Measurements from ENCODE around the gene CMTM5.
"Not testable (repeated sequence)": the region's sequence is repeated elsewhere in the genome, so short reads cannot be mapped to it uniquely, and the experiment has no call there.

The CMTM5 gene

DNA sequence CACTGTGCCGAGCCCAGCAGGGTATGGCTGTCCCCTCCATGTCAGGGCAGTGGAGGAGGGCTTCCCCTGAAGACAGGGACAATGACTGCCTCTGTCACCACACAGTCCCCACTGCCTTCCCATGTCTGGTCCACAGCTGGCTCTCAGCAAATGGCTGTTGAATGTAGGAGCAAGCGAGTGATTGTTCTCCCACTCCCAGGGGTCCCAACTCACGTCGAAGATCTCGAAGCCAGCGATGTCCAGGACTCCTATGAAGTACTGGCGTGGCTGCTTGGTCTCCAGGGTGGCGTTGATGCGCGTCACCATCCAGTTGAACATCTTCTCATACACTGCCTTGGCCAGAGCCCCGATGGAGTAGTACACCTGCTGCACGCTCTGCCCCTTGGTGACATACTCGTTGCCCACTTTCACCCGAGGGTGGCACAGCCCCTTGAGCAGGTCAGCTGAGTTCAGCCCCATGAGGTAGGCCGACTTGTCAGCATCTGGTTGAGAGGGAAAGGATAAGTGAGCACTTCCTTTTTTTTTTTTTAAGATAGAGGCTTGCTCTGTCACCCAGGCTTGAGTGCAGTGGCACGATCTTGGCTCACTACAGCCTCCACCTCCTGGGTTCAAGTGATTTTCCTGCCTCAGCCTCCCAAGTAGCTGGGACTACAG lies 23.8 kb downstream of the CMTM5 start:
- not testable (repeated sequence) for DNase-seq

DNA sequence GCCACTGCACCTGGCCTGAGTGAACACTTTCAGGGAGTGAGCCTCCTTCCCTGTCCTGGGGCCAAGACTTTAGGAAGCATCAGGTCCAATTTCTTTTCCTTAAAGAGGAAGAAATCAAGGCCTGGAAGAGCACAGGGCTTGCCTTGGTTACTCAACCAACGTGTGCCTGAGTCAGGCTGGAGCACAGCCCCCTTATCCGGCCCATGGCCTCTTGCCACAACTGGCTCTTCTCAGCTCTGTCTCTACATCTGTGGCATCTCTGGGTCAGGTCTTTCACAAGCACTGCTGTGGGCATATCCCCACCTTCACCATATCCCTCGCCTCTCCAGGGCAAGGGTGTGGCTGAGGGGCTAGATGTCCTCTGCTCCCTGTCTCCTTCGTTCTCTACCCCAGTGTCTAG lies 24.4 kb downstream of the CMTM5 start:
- DNase-seq = no peak

DNA sequence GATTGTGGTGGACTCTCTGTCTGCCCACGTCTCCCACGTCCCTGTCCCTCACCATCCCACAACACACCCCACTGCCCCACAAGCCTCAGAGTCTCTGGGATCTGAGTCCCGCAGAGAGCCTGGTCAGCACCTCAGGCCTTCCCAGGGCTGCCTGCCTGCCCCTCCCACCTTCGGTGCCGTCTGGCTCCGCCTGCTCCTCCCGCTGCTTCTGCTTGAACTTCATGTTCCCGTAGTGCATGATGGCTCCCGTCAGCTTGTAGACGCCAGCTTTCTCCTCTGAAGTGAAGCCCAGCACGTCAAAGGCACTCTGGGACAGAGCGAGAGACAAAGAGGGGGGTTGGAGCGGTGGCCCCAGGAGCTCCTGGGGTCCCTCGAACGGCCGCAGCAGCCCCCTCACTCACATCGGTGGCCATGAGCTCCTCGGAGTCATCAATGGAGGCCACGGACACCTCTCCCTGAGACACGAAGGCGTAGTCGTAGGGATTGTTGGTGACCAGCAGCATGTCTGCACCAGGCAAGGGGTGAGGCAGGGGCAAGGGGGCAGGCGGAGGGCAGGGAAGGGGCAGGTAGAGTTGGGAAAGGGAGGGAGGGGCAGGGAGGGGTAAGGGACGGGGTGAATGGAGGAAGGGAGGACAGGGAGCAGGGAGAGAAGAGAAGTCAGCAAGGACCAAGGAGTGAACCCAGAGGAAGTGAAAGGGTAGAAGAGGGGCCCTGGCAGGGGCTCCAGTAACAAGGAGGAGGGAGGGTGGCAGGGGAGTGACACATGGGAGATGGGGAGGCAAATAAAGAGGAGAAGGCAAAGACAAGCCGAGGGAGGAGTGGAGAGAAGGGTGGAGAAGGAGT lies 25.7 kb downstream of the CMTM5 start:
- no peak for DNase-seq

DNA sequence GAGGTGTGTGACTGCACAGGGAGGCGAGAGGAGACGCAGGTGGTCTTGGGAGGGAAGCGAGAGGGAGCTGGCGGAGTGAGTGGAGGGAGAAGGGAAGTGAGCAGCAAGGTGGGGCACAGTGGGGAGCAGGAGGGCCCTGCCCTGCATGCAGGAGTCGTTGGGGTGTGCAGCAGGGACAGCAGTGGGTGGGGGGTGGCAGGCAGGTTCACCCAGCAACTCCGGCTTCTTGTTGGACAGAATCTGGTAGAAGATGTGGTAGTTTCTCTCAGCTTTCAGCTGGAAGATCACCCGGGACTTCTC lies 26.2 kb downstream of the CMTM5 start:
- DNase-seq = no peak

DNA sequence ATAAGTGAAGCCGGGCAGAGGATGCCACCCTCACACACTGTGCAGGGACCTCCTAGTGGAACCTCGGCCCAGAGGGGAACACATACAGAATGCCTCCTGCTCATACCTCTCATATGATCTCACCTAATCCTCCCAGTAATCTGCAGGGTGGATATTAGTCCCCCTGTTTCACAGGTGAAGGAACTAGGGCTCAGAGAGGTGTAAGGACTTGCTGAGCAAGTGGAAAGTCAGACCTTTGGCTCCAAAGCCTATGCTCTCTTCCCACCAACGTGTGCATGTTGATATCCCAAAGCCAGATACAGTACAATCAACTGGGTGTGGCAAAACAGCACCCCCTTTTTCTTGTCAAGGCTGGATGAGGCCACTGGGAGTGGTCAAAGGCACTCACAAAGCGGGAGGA lies 27.1 kb downstream of the CMTM5 start:
- no peak for DNase-seq

DNA sequence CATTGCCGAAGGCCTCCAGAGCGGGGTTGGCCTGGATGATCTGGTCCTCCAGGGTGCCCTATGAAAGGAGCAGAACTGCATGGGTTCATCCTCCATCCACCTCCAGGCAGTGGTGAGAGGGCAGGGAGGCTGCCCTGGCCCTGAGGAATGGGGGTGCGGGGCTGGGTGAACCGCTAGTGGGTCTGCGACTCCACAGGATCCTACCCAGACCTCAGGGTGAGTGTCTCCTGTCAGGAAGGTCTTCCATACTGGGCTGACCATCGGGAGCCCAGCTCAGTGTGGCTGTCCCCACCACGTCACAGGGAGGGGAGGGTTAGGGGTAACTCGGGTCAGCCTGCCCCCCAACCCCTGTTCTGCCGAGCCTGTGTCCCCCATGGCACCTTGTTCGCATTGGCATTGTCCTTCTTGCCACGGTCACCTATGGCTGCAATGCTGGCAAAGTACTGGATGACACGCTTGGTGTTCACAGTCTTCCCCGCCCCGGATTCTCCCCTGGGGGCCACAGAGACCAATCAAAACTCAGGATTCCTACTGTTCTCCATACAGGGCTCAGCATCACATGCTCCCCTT lies 27.6 kb downstream of the CMTM5 start:
- no peak for DNase-seq

DNA sequence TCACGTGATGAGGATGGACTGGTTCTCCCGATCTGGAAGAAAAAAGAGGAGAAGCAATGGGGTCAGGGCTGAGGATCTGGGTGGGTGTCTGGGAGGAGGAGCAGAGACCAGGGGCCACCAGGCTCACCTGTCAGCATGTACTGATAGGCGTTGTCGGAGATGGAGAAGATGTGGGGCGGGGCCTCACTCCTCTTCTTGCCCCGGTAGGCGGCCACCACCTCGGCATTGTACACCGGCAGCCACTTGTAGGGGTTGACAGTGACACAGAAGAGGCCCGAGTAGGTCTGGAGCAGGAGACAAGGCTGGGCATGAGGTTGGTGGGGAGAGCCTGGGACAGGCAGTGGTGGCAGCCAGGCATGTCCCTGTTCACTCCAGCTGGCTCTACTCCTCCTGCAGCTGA lies 28.2 kb downstream of the CMTM5 start:
- no peak for DNase-seq

DNA sequence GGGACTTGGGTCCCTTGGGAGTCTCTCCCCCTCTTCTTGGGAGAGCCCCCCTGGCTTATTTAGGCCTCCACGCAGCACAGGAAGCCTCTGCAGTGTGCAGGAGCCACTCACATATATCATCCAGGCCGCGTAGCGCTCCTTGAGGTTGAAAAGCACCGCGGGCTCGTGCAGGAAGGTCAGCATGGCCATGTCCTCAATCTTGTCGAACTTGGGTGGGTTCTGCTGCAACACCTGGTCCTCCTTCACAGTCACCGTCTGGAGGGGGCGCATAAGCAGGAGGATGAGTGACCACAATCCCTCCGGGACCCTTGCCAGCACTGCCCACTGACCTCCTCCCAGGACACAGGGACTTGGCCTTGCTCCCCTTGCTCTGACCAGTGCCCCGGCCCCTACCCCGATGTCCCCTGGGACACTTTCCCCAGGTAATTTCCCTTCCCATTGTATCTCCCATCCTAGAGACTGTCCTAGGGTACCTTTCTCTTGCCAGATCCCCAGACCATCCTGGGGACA lies 28.7 kb downstream of the CMTM5 start:
- no peak for DNase-seq

DNA sequence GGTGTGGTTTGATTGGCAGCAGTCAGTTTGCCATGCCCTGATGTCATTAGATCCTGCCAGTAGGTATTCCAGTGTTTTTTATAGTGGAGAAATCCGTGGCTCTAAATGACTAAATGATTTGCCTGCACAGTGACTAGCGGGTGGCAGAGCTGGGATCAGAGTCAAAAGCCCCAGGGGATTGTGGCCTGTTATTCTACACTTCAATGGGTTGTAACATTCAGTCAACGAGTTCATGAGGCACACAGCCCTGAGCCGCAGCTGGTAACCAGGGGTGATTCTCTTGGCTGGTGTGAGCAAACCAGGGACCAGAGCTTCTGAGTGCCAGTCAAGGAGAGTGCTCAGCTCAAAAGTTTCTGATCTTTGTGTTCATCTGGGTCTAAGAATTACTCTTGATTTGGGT lies 29.4 kb downstream of the CMTM5 start:
- peak; percentile 60 for DNase-seq

DNA sequence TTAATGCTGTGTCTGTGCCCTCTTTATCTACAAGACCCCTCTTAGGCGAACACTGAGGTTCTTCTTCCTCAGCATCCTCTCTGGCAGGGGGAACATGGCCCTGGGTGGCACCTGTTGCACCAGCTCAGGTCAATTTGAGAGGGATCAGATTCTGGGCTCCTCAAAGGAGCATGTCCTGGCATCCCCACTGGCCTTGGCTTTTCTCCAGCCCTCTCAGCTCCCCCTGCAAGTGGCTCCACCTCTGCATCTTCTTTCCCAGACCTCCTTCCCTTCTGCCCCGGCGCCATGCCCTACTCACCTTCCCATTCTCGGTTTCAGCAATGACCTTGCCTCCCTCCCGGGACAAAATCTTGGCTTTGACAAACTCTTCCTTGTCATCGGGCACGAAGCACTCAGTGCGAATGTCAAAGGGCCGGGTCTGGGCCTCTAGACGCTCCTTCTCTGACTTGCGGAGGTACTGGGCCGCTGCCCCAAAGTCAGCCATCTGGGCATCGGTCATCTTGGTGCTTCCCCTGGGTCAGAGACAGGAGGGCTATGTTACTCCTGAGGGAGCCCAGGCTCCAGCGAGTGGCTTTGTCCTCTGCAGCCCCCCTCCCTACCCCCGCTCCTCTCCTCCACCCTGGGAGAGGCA lies 30.0 kb downstream of the CMTM5 start:
- no peak for DNase-seq

DNA sequence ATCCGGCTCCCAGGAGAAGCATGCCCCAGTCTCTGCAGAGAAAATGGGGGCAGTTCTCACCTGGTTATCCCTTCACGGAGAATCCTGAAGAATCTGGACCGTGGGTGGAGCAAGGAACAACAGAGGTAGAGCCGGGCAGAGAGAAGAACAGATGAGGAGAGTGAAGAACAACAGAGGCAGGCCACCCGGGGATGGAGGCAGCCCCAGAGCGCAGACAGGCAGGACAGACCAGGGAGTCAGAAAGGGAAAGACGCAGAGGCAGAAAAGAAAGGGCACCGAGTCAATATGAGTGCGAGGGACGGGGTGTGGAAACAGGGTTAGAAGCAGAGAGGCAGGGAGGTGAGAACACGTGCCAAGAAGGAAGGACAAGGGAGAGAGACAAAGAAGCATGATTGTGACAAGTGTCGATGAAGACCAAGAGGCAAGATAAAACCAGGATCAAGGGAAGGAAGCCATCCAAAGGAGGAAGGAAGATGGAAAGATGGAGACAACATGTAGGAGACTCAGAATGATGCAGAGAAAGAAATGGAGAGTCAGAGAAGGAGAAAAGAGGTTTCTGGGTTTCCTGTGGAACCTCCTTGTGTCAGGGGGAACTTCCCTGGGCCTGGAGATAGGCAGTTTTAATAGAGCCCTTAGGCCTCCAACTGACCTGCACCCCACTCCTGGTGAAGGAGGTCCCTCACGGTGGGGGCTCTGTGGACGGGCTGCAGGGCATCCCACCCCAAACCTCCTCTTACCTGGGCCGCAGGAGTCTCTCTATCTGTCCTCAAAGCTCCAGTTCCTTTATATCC lies 30.9 kb downstream of the CMTM5 start, which contains the start of gene MYH6:
Gene MYH6, minus strand, starts transcription at position 758 of the 791 bp plus-strand sequence. CDS start 1,050 bp downstream, outside the sequence.
- no peak for DNase-seq

DNA sequence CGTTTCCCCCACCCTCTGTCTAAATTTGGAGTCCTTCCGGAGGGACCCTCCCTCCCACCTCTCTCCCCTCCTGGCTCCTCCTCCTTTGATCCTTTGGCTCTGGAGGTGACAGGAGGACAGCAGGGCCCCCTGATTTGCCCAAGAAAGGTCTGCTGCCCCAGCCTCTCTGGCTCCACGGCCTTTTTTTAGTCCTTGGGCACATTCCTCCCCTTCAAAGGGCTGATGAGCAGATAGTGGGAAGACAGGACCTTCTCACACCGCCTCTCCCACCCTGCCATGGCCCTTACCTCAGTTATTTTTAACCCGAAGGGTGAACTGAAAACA lies 31.4 kb downstream of the CMTM5 start:
- DNase-seq = no peak

DNA sequence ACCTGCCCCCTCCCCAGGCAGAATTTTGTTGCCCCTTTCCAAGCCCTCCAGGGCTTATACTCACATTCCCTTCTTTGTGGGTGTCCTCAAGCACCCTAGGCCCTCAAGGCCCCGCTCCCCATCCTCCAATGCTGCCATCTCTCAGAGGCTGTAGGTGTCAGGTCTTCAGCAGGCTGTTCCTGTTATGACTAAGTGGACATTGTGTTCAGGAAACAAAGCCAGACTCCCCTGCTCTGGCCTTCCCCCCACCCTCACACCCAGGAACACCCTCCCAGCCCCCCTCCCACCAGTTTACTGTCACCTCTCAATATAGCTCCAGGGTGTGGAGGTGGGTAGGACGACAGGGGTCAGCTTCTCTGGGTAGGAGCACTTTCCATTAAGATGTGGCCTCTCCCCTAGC lies 32.6 kb downstream of the CMTM5 start:
- DNase-seq = no peak

DNA sequence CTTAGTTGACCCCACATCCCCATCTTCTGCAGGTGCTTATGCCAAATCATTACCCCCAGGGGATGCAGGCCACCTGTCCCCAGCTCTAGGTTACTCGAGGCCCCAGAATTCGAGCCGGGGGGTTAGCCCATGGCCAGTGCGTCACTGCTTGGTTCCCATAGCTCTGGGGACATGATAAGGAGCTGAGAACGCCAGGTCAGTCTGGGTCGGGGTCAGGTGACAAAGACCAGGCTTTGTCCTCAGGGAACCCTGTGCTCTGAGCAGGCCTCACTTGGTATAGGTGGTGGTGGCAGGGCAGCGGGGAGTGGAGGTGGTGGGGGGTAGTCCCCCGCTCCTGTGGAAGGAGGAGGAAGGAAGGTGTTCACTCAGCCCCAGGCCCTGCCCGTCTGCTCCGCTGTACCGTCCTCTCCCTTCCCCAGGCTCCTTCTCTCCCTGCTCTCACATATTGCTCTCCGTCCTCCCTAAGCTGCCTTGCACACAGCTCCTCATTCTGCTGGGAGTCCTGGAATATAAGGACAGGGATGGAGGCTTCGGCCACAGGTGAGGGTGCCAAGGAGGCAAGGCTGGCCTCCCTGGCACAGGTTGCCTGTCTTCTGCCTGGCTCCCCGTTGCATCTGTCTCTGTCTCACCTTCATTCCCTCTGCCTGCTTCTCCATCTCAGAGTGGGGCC lies 33.3 kb downstream of the CMTM5 start:
- DNase-seq = no peak

DNA sequence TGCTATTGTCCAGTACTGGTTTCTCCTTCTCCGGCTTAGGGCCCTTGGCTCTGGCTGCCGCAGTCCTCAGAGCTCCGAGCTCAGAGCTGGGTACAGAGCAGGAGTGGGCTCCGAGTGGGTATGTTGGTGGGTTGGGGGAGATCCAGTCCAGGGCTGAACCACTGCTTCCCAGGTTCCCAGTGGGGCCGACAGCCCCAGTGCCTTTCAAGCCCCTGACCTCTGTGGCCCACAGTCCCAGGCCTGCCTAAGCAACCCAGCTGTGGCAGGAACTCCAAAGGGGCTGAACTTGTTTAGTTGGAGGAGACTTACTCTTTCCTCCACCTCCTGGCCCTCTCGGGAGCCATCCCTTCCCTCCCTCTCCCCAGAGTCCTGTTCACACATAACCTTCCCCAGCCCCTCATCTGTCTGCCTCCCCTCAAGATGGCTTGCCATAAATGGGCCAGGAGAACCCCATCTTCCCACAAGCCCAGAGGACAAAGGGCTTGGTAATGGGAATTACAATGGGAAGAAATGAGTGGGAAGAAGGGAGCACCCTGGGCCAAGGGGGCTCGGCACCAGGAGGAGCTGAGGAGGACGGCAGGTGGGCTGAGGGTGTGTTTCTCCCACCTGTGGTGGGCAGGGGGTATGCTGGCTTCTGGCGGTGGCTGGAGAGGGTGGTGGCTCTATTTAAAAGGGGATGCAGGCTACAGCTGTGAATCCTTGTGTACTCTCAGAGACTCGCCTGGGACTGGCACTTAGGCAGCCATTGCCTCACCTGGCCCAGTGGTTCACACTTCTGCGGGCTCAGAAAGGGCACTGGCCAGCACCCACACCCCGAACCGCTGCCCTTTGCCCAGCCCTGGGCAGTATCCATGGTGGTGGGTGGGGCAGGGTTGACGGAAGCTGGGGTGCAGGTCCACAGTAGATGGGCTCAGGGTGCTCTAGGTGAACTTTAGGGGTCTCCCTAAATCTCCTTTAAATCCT lies 35.0 kb downstream of the CMTM5 start:
- no peak for DNase-seq

DNA sequence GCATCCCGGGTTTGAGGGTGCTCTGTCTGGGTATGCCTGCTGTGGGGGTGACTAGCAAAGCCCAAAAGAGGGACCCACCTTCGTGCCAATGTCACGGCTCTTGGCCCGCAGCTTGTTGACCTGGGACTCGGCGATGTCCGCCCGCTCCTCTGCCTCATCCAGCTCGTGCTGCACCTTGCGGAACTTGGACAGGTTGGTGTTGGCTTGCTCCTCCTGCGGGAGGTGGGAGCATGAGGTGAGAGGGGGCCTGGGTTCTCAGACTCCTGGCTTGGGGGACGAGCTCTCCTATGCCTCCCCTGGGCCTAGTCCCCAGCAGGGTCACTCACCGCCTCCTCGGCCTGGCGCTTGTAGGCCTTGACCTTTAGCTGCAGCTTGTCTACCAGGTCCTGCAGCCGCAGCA lies 36.8 kb downstream of the CMTM5 start:
- no peak for DNase-seq

DNA sequence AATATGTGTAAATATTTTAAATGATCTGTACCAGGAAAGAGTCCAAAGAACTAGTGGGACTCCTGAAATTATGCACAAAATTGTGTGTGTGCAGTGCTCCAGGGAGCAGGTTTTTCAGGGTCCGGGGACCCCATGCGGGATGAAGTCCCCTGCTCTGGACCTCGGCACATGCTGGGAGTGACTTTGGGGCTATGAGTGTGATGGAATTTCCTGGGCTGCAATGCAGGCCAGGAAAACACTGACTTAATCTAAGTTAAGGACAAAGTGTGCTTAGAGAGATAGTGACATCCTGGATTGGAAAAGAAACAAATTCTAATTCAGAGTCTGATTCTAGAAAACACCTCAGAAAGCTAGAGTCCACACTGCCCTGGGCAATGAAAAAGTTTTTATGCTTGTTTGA lies 37.4 kb downstream of the CMTM5 start:
- DNase-seq = no peak

DNA sequence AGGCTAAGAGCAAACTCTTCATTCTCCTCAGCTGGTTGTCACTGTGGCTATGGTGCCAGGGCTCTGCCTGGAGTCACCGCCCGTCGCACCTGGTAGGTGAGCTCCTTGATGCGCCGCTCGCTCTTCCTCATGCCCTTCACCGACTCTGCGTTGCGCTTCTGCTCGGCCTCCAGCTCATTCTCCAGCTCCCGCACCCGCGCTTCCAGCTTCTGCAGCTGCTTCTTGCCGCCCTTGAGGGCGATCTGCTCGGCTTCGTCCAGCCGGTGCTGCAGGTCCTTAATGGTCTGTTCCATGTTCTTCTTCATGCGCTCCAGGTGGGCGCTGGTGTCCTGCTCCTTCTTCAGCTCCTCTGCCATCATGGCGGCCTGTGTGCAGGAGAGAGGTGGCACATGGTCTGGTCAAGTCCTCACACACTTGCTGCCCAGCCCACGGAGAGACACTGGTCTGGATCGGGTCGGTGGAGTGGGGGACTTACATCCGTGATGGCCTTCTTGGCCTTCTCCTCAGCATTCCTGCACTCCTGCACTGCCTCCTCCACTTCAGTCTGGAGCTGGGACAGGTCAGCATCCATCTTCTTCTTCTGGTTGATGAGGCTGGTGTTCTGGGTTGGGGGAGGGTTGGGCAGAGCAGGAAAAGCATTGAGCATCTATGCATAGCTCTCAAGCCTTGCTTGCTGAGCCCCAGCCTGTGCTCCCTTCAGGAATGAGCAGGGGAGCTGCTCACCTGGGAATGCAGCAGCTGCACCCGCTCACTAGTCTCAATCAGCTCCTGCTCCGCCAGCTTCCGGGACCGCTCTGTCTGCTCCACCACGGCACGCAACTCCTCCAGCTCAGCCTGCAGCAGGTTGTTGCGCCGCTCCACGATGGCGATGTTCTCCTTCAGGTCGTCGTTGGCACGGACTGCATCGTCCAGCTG lies 38.3 kb downstream of the CMTM5 start:
- DNase-seq = no peak

DNA sequence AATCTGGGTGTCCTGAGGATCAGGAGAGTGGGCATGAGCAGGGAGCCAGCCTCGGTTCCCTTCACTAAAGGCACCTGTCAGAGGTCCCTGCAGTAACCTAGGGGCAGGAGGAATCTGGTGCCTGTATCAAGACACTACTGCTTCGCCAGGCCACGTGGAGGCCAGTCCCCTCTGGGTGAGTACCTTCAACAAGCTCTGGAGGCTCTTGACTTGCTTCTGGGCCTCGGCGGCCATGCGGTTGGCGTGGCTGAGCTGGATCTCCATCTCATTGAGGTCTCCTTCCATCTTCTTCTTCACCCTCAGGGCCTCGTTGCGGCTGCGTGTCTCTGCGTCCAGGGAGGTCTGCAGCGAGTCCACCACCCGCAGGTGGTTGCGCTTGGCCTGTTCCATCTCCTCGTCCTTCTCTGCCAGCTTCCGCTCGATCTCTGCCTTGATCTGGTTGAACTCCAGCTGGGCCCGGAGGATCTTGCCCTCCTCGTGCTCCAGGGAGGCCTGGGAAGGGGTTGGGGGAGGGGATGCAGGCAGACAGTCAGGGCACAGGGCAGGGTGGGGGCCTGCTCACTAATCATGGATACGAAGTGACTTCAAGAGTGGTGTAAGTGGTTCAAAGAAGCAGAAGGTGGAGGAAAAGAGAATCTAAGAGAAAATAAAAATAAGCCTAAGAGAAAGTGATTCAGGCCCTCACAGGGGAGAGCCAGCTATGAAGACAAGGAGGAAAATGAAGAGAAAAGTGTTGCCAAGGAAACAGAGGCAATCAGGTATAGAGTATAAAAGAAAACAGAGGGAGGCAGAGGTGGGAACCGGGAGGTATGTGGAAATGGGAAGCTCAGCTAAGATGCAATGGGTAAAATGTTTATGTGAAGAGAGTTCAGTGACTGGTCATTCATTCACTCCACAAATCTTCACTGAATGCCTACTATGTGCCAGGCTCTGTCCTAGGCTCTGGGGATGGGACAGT lies 39.3 kb downstream of the CMTM5 start:
- no peak for DNase-seq
